Stimulated activated CD4-positive, alpha-beta T cell treated with anti-CD3 and anti-CD28 coated beads, Interleukin-4, amount 100 ng/mL, for 1 hour (primary cell): ENCODE measurements around the gene NMBR.
"Not testable (repeated sequence)": the region's sequence is repeated elsewhere in the genome, so short reads cannot be mapped to it uniquely, and the experiment has no call there.

ENCODE experiments used
- DNase-seq: peaks from one replicate; pipeline ENCODE4 v3.0.0-alpha.2; 2020

NMBR gene

GRCh38 chr6:142146828-142147662 lies at the start of gene NMBR, which contains the start of gene VTA1:
TSS of gene NMBR (minus strand) at chr6:142147122. CDS start at chr6:142088658, 58,464 bp downstream.
TSS of gene VTA1 (plus strand) at chr6:142147263. CDS start at chr6:142147288, 25 bp downstream.
- DNase-seq: peak; percentile 94

DNA sequence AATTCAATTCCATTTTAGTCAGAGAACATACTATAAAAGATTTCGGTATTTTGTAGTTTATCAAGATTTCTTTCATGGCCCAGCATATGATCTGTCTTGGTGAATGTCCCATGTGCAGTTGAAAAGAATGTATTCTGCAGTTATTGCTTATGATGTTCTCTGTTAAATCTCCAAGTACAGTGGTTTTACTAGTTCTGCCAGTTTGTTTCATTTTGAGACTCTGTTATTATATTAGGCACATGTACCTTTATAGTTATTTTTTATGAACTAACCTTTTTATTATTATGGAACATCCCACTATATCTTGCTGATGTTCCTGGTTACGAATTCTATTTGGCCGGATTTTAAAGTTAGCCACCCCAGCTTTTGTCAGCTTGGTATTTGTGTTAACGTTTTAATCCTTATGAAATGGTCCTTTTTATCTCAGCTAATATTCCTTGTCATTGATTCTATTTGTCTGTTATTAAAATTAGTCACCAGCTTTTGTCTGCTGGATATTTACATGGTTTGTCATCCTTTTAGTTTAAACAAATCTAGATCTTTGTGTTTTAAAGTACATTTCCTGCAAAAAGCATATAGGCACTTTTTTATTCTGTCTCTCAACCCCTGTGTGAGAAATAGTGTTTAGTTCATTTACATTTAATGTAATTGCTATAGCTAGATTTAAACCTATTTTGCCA lies 49.1 kb upstream of the NMBR start:
- no peak for DNase-seq

- no peak for DNase-seq
These were observed 46.7 kb upstream of the NMBR start for GRCh38 chr6:142193621-142194020.

DNA sequence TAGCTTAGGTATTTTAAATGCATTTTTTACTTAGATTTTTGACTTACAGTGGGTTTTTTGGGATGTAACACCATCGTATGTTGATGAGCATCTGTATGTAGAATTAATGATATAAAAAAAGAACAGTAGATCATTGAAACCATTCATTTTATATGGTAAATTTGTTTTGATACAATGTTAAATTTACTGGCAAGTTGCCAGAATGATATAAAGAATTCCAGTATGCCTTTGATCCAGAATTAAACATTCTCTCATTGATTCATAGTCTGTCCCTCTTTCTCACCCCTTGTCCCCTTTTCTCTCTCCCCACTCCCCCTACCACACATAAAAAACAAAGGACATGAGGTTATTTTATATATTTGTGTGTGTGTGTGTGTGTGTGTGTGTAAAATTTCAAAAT lies 45.4 kb upstream of the NMBR start:
- no peak for DNase-seq

DNA sequence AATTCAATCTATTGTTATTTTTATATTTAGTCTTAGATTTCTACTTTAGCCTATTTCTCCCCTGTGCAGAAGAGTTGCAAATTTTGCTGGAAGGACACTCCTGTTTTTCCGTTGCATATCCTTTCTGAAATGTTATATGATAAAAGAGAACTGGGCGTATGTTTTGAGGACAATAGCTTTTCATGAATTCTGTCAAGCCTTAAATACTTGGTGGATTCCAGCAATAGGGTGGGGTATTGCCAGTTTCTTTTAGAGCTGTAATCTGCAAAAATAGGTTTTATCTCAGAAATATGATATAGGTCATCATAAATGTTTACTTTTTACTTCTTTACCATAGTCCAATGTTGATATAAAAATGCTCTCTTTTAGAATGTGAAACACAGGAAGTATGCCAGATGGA lies 42.1 kb upstream of the NMBR start:
- DNase-seq: no peak

- not testable (repeated sequence) for DNase-seq
These were observed 41.4 kb upstream of the NMBR start for GRCh38 chr6:142188341-142188740.

- DNase-seq: no peak
These were observed 40.3 kb upstream of the NMBR start for GRCh38 chr6:142187209-142187608.

DNA sequence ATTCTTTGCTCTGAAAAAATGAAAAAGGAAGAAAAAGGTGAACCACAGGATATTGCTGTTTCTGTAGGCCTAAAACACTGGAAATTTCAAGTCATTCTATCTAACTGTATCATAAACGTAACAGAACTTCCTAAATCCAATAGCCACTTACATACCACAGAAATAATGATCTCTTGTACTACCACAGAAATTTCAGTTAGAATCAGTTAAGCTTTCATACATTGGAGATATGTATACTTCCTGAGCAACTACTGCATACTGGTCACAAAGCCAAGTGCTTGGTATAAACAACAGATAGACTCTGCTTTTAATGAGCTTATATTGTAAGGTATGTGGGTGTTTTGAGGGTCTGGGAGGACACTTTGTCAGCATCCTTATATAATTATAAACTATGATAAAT lies 38.7 kb upstream of the NMBR start:
- DNase-seq: no peak

- DNase-seq: no peak
These were observed 37.4 kb upstream of the NMBR start for GRCh38 chr6:142184307-142184706.

- no peak for DNase-seq
These were observed 36.4 kb upstream of the NMBR start for GRCh38 chr6:142183351-142183750.

GRCh38 chr6:142182004-142182403 lies 35.1 kb upstream of the NMBR start:
- DNase-seq: no peak

DNA sequence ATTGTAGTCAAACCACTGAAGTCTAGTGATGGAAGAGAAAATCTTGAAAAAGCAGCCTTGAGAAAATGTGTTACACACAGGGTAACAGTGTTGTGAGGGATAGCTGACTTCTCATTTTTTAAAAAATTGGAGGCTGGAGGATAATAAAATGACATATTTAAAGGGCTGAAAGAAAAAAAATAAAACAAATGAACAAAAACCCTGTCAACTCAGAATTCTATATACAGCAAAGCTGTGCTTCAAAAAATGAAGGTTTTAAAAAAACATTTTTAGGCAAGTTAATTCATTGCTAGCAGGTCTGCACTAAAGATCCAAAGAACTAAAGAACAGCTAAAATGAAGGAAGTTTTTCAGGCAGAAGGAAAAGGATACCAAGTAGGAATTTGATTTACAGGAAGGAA lies 31.2 kb upstream of the NMBR start:
- no peak for DNase-seq

DNA sequence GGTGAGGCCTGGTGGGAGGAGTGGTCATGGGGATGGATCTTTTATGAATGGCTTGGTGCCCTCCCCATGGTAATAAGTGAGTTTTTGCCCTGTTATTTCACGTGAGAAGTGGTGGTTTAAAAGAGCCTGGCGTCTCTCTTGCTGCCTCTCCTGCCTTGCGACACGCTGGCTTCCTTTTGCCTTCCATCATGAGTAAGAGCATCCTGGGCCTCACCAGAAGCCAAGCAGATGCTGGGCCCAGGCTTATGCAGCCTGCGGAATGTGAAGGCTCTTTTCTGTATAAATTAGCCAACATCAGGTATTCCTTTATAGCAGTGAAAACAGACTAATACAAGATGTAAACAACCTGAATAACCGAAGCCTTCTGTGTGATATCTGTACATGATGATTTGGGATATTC lies 27.8 kb upstream of the NMBR start:
- DNase-seq: no peak

GRCh38 chr6:142173980-142174379 lies 27.1 kb upstream of the NMBR start:
- no peak for DNase-seq

GRCh38 chr6:142172758-142173157 lies 25.8 kb upstream of the NMBR start:
- DNase-seq: no peak

DNA sequence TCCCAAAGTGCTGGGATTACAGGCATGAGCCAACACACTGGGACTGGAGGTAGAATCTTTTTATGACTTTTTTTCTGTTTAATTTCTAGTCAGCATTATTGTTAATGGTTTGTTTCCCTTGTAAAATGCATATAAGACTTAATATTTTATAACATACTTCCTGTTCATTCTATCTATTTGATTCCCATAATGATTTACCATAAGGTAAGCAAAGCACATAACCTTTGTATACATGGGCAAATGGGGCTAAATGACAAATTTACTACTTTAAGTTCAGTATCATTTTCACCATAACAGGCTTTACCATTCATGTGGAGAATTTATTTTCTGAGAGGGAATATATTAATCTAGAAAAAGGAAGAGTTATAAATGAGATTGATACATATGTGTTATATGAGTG lies 24.4 kb upstream of the NMBR start:
- no peak for DNase-seq

- no peak for DNase-seq
These were observed 20.6 kb upstream of the NMBR start for GRCh38 chr6:142167486-142167885.

GRCh38 chr6:142167071-142167470 lies 20.1 kb upstream of the NMBR start:
- no peak for DNase-seq

- no peak for DNase-seq
These were observed 18.3 kb upstream of the NMBR start for GRCh38 chr6:142165227-142165626.

DNA sequence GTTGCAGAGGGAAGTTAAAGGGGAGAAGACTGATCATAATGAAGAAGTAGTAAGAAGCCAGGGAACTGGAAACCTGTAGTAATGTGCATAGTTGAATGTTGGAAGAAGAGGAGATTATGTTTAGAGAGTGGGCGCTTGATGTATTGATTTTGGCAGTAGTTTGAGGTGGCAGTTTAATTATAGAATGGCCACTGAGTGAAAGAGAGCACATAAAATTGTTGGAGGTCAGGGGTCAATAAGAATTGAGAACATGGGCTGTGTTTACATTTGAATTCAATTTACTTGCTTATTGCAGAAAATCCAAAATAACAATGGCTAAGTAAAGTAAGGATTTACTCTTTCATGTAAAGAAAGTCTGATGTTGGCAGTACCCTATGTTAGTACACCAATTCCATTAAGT lies 15.9 kb upstream of the NMBR start:
- DNase-seq: no peak

DNA sequence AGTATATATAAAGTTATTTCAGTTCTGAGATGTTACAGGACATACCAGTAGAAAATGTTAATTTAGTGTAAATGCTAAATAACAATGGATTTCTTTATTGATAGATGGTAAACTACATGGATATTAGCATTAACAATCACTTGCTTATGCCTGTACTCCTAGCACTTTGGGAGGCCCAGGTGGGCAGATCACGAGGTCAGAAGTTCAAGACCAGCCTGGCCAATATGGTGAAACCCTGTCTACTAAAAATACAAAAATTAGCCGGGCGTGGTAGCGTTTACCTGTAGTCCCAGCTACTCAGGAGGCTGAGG lies 9.8 kb upstream of the NMBR start:
- not testable (repeated sequence) for DNase-seq

DNA sequence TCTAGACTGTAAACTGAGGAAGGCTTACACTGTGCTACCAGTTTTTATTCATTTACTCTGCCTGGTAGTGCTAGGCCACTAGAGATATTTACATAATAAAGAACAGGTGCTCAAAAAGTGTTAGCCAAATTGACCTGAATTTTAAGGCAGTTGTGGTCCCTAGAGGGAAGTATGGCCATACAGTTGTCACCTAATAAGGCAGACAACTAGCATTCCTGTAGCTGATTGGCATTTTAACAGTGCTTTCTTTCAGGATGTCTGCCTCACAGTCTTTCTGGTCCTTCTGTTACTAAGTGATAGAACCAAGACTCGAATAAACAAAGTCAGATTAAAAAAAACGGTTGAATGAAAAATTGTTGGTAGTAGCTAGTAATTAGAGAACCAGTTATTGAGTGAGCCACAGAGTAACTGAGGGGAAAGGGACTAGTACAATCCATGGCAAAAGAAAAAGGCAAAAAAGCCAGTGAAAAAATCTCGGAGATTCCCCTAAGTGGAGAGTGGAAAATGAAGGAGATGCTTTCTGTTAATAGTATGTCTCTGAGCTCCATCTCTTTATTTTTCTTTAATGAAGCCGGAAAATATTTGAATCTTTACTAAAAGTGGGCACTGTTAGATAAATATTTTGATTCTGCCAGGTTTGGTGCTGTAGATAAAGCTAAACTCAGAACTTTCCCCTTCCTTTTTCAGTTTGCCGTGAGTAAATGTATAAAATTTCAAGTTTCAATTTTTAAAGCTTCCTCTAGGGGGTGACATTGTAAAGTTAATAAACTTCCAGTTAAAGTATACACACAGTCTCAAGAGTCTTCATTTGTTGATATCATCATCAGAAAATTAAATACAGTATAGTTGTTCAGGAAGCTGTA lies 9.2 kb upstream of the NMBR start:
- DNase-seq: no peak

DNA sequence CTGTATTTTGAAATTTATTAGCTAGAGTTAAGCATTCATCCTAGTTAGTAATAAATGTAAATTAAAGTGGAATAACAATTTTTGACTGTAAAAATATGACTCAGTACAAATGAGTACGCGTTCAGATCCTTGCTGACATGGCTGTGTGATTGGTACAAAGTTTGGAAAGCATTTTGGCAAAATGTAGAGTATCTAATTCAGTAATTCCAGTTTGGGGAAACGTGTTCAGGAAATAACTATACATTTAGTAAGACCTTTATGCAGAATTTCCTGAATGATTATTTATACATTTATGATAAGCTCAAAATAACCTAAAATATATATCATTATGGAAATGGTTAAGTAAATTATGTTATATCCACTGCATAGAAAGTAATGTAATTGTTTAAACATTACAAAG lies 8.2 kb upstream of the NMBR start:
- DNase-seq: no peak

GRCh38 chr6:142154336-142154735 lies 7.4 kb upstream of the NMBR start:
- no peak for DNase-seq
